Pancreas (tissue), 10 donors: Measurements from ENCODE around the gene BEGAIN. TPM values are rescaled to one million over a fixed set of nuclear protein-coding genes. Genes with fewer than 3 reads are reported as not detected.

Experiments
- ATAC-seq, 4 donors: fragments of 200-7000 bp; cut with Tn5 transposase; one replicate each; pipeline versions ENCODE4 v1.8.0 to v1.9.1; 2020; ENCODE audit warnings: mild to moderate bottlenecking in 4 of 4, moderate library complexity in 4 of 4
- DNase-seq, 6 donors: peaks; one replicate each; pipeline ENCODE4 v3.0.0-alpha.2; 2020
- FAIRE-seq: peaks from 2 replicates; lab custom pipeline; 2012; peaks lifted over from hg19 to GRCh38; lab: Jason Lieb, UNC
- H3K27ac ChIP-seq, 4 donors: fragments of 200-600 bp; sonication (generic); 1 replicate in 3 of 4; 2 replicates in 1 of 4; pipeline versions ENCODE4 v1.5.0 to v1.8.0; 2020
- H3K27me3 ChIP-seq, 4 donors: fragments of 200-600 bp; one replicate each; pipeline ENCODE4 v1.8.0; 2021
- H3K36me3 ChIP-seq, 3 donors: fragments of 200-600 bp; sonication (generic) in 1 of 3; one replicate each; pipeline versions ENCODE4 v1.5.0 to v1.8.0; 2020 to 2021
- H3K4me1 ChIP-seq, 3 donors: fragments of 200-600 bp; one replicate each; pipeline ENCODE4 v1.8.0; 2021
- H3K4me3 ChIP-seq, 4 donors: fragments of 200-600 bp; sonication (generic) in 2 of 4; one replicate each; pipeline versions ENCODE4 v1.5.0 to v1.8.0; 2020 to 2021
- H3K9me3 ChIP-seq, 4 donors: fragments of 200-600 bp; one replicate each; pipeline ENCODE4 v1.8.0; 2021
- CTCF ChIP-seq, 4 donors: fragments of 200-600 bp; sonication (generic) in 3 of 4; IDR thresholded peaks; one replicate each; pipeline versions ENCODE4 v1.5.0 to v1.8.0; 2021; ENCODE audit warnings: antibody characterized with exemption in 4 of 4
- WGBS, 2 donors: extraction: QIAGEN DNeasy Blood & Tissue Kit; methylation state at CpG; one replicate each; pipeline ENCODE4 v1.1.7; 2013; 5-methylcytosine and 5-hydroxymethylcytosine counted together
- intact Hi-C, 3 donors: fragments of 100-400 bp; cut with DNase I; formaldehyde crosslinking; loops; one replicate each; pipeline versions ENCODE4 v1.11.1 to v1.14.2; 2022
- polyA plus RNA-seq, 2 donors: library from polyadenylated mRNA; stranded (reverse); fragments of 200-250 nt; gene quantifications; one replicate each; pipeline ENCODE4 v1.2.3, GENCODE V29; 2013
- total RNA-seq, 6 donors: library from RNA; stranded (reverse); fragmentation: NEBNext Ultra II Directional in 4 of 6; extraction: Animal tissue kit (Norgen Biotek cat#: 25700) in 4 of 6; gene quantifications; one replicate each; pipeline versions ENCODE4 v1.2.1 to v1.2.4, GENCODE V29; 2021 to 2023
- donor health status: healthy with polysubstance abuse.
- donor health status: DM: no; HTN: no; CAD: no; lungs with moderate emphysema.
- donor health status: DM: no; HTN: no; CAD: no.
- donor health status: control.
- donor health status: control.
- donor health status: Bipolar disorder and iron deficiency.
- donor health status: DM: yes; HTN: yes; CAD: no.
- donor health status: DM: no; HTN: no; CAD: no.
- donor health status: DM: no; HTN: no; CAD: no.
- donor health status: DM: yes; HTN: yes; CAD: no.

Gene BEGAIN
- total and polyA plus RNA-seq, 8 donors, result 9.1 to 32.2 (median 15.4) TPM

GRCh38 chr14:100577321-100577985 lies 9.8 kb downstream of the BEGAIN start:
- Histone ChIP-seq H3K27me3 (no peaks in the 10 kb centered on the region), H3K27ac (no peak overlapping the region), H3K9me3 (no peaks in the 10 kb centered on the region), H3K4me3 (no peak overlapping the region), H3K4me1 (no peaks in the 10 kb centered on the region), H3K36me3 (no peaks in the 10 kb centered on the region)
- DNase-seq, result peak in 3 of 6 donors; percentile 2 to 73 (median 61)
- TF ChIP-seq CTCF (IDR thresholded peaks at IDR 0.05), result no peak
- WGBS, 2 donors, result 82 to 85% methylated on average over 22 to 23 of the region's 23 CpGs
- intact Hi-C loops, result no loop called here
- ATAC-seq, result no peak
- no peak for FAIRE-seq

- intact Hi-C loops, result no loop called here
- Histone ChIP-seq H3K36me3 (no peaks in the 10 kb centered on the region), H3K4me3 (no peak overlapping the region), H3K9me3 (no peaks in the 10 kb centered on the region), H3K27me3 (no peaks in the 10 kb centered on the region), H3K27ac (no peak overlapping the region), H3K4me1 (no peaks in the 10 kb centered on the region)
- ATAC-seq (no peak), FAIRE-seq (no peak), DNase-seq (peak in 3 of 6 donors; percentile 15 to 46 (median 44))
- WGBS, 2 donors, result 84 to 90% methylated on average over 26 of the region's 26 CpGs
- no peak for TF ChIP-seq CTCF (IDR thresholded peaks at IDR 0.05)
Measured at GRCh38 chr14:100576091-100577085, 10.8 kb downstream of the BEGAIN start.

- intact Hi-C loops, result no loop called here
- ATAC-seq (no peak), FAIRE-seq (no peak), DNase-seq (peak in 3 of 6 donors; percentile 21 to 63 (median 53))
- no peaks in the 10 kb centered on the region for H3K36me3 ChIP-seq
- no peak overlapping the region for H3K4me3 ChIP-seq
- no peaks in the 10 kb centered on the region for H3K27me3 ChIP-seq
- H3K9me3 ChIP-seq, result no peaks in the 10 kb centered on the region
- no peak for TF ChIP-seq CTCF (IDR thresholded peaks at IDR 0.05)
- no peaks in the 10 kb centered on the region for H3K4me1 ChIP-seq
- no peak overlapping the region for H3K27ac ChIP-seq
- WGBS, 2 donors, result 83 to 91% methylated on average over 11 of the region's 11 CpGs
Measured at GRCh38 chr14:100575266-100575995, 11.8 kb downstream of the BEGAIN start.

- 65 to 69% methylated on average over 7 of the region's 7 CpGs for WGBS, 2 donors
- peak in 1 of 6 donors; percentile 14 for DNase-seq
- intact Hi-C loops, result no loop called here
- Histone ChIP-seq H3K4me3 (no peak overlapping the region), H3K9me3 (no peaks in the 10 kb centered on the region), H3K36me3 (no peaks in the 10 kb centered on the region), H3K27me3 (no peaks in the 10 kb centered on the region), H3K4me1 (no peaks in the 10 kb centered on the region), H3K27ac (no peak overlapping the region)
- ATAC-seq, result no peak
- TF ChIP-seq CTCF (IDR thresholded peaks at IDR 0.05), result no peak
- FAIRE-seq, result no peak
Measured at GRCh38 chr14:100574642-100575031, 12.6 kb downstream of the BEGAIN start.
